Skeletal muscle satellite cell (primary cell): ENCODE results near the gene SARDH.
"Not testable (repeated sequence)": the region's sequence is repeated elsewhere in the genome, so short reads cannot be mapped to it uniquely, and the experiment has no call there.

Experiments used
- H3K27me3 ChIP-seq: 2 replicates; pipeline ENCODE4 v1.7.0; 2013; ENCODE audit warnings: low read length; ENCODE audit not compliant: control insufficient read depth, insufficient read depth
- H3K36me3 ChIP-seq: 2 replicates; pipeline ENCODE4 v1.7.0; 2013; ENCODE audit warnings: mild to moderate bottlenecking, control low read depth, low read length; ENCODE audit not compliant: insufficient read depth
- H3K4me1 ChIP-seq: 2 replicates; pipeline ENCODE4 v1.7.0; 2013; ENCODE audit warnings: low read length; ENCODE audit not compliant: control insufficient read depth, insufficient read depth
- H3K4me2 ChIP-seq: 2 replicates; pipeline ENCODE4 v1.7.0; 2013; ENCODE audit warnings: mild to moderate bottlenecking, low read length
- H3K4me3 ChIP-seq: 2 replicates; pipeline ENCODE4 v1.7.0; 2013; ENCODE audit warnings: low read length
- H3K9ac ChIP-seq: 2 replicates; pipeline ENCODE4 v1.7.0; 2013; ENCODE audit warnings: mild to moderate bottlenecking, low read depth, low read length, moderate library complexity
- H3K9me3 ChIP-seq: replicated peaks from 2 replicates; pipeline ENCODE4 v1.7.0; 2013; ENCODE audit warnings: mild to moderate bottlenecking, control low read depth, low read length

SARDH gene

DNA sequence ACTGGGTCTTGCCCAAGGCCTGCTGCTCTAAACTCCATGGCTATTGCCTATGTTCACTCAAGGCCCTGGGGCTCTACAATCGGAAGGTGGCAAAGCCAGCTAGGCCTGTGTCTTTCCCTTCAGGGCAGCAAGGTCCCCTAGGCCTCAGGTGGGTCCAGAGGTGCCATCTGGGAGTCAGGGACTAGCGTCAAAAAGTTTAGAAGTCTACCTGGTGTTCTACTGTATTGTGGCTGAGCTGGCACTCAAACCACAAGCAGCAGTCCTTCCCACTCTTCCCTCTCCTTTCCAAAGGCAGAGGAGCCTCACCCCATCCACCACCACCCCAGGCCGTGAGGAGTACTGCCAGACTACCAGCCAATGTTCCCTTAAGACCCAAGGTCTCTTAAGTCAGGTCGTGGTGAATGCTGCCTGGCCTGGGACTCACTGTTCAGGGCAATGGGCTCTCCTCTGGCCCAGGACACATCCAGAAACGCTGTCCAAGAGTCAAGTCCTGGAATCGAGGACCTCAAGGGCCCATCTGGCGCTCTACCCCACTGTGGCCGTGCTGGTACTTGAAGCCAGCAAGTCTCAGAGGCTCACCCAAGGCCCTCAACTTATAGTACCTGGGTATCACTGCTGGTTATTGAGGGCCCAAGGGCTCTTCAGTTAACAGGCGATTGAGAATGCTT is 13.0 kb upstream of the SARDH start:
- Histone ChIP-seq H3K4me2 (no peak overlapping the region), H3K4me3 (no peak overlapping the region), H3K9ac (no peak overlapping the region), H3K9me3 (no peaks in the 10 kb centered on the region), H3K27me3 (peaks cover 26% of the 10 kb centered on the region), H3K36me3 (no peaks in the 10 kb centered on the region), H3K4me1 (no peaks in the 10 kb centered on the region)

- Histone ChIP-seq H3K36me3 (no peaks in the 10 kb centered on the region), H3K4me3 (no peak overlapping the region), H3K9me3 (no peaks in the 10 kb centered on the region), H3K9ac (no peak overlapping the region), H3K27me3 (peaks cover 26% of the 10 kb centered on the region), H3K4me2 (no peak overlapping the region), H3K4me1 (no peaks in the 10 kb centered on the region)
Observed at GRCh38 chr9:133747309-133747708, 9.2 kb upstream of the SARDH start.

DNA sequence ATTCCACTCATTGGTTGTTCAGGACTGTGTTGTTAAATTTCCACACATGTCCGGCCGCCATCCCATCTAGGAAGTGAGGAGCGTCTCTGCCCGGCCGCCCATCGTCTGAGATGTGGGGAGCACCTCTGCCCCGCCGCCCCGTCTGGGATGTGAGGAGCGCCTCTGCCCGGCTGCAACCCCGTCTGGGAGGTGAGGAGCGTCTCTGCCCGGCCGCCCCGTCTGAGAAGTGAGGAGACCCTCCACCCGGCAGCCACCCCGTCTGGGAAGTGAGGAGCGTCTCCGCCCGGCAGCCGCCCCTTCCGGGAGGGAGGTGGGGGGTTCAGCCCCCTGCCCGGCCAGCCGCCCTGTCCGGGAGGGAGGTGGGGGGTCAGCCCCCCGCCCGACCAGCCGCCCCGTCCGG is 6.4 kb upstream of the SARDH start:
- not testable (repeated sequence) for H3K4me1 ChIP-seq, H3K4me3 ChIP-seq, H3K9ac ChIP-seq, H3K4me2 ChIP-seq, H3K27me3 ChIP-seq, H3K36me3 ChIP-seq, H3K9me3 ChIP-seq

- Histone ChIP-seq H3K4me2 (no peak overlapping the region), H3K9ac (no peak overlapping the region), H3K27me3 (peaks cover 3% of the 10 kb centered on the region), H3K4me3 (no peak overlapping the region), H3K36me3 (no peaks in the 10 kb centered on the region), H3K4me1 (peaks cover 6% of the 10 kb centered on the region), H3K9me3 (no peaks in the 10 kb centered on the region)
Observed at GRCh38 chr9:133742849-133743444, 4.8 kb upstream of the SARDH start.

DNA sequence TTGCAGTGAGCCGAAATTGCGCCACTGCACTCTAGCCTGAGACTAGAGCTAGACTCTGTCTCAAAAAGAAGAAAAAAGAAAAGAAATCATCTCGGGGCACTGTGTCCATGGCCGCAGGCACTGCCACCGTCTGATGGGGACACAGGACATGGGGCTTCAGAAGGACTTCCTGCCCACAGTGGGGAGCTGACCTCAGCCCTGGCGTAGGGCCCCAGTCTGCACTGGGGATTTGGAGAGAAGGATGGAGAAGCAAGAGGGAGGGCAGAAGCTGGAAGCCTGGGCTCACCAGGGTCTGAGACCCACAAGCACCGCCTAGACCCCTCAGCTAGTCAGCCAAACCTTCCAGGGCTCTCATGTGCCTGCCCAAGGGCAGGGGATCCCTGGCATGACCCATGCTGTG is 4.1 kb upstream of the SARDH start:
- Histone ChIP-seq H3K27me3 (peaks cover 3% of the 10 kb centered on the region), H3K4me3 (no peak overlapping the region), H3K4me1 (peaks cover 13% of the 10 kb centered on the region), H3K9ac (no peak overlapping the region), H3K9me3 (no peaks in the 10 kb centered on the region), H3K4me2 (no peak overlapping the region), H3K36me3 (no peaks in the 10 kb centered on the region)

- no peak overlapping the region for H3K9ac ChIP-seq
- H3K9me3 ChIP-seq: no peaks in the 10 kb centered on the region
- peaks cover 15% of the 10 kb centered on the region for H3K4me1 ChIP-seq
- no peaks in the 10 kb centered on the region for H3K36me3 ChIP-seq
- H3K27me3 ChIP-seq: no peaks in the 10 kb centered on the region
- no peak overlapping the region for H3K4me2 ChIP-seq
- H3K4me3 ChIP-seq: no peak overlapping the region
Observed at GRCh38 chr9:133741716-133742115, 3.6 kb upstream of the SARDH start.

GRCh38 chr9:133740911-133741310 is 2.8 kb upstream of the SARDH start:
- peaks cover 15% of the 10 kb centered on the region for H3K4me1 ChIP-seq
- no peaks in the 10 kb centered on the region for H3K36me3 ChIP-seq
- no peaks in the 10 kb centered on the region for H3K27me3 ChIP-seq
- H3K4me2 ChIP-seq: no peak overlapping the region
- H3K9ac ChIP-seq: no peak overlapping the region
- no peaks in the 10 kb centered on the region for H3K9me3 ChIP-seq
- H3K4me3 ChIP-seq: no peak overlapping the region

DNA sequence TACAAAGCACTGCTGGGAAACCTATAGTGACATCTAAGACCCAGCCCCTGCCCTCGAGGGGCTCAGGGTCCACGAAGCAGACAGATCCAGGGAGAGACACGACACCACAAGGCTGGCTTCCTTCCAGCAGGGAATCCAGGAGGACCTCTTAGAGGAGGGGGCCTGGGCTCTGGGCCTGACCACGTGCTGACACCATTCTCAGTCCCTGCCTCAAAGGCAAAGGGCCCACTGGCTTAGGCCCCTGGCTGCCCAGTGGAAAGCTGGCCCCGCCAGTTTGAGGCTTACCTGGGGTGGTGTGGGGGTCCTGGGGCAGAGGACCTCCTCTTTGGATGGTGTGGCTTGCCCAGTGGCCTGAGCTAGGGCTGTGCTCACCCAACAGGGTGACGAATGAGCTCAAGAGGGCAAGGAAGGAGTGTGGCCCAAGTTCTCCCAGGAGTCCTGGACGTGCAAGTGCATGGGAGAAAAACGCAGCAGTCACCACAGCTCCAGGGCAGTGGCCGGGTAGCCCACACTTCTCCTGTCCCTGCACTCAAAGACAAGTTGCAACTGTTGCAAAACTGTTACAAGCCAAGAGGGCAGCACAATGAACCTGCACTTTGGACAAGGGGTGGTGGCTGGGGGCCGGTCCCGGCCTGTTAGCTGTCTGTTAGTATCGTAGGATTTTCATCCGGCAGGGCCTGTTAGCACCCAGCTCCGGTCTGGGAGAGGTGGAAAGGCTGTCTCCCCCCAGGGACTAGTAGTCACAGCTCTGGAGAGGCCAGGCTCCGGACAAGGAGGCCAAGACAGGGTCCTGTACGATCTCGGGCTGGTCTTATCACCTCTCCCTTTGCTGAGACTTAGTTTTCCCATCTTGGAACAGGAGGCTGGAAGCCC is 1.5 kb upstream of the SARDH start:
- no peaks in the 10 kb centered on the region for H3K36me3 ChIP-seq
- H3K9me3 ChIP-seq: no peaks in the 10 kb centered on the region
- no peak overlapping the region for H3K4me3 ChIP-seq
- H3K9ac ChIP-seq: no peak overlapping the region
- no peak overlapping the region for H3K4me2 ChIP-seq
- H3K4me1 ChIP-seq: peaks cover 15% of the 10 kb centered on the region
- no peaks in the 10 kb centered on the region for H3K27me3 ChIP-seq

DNA sequence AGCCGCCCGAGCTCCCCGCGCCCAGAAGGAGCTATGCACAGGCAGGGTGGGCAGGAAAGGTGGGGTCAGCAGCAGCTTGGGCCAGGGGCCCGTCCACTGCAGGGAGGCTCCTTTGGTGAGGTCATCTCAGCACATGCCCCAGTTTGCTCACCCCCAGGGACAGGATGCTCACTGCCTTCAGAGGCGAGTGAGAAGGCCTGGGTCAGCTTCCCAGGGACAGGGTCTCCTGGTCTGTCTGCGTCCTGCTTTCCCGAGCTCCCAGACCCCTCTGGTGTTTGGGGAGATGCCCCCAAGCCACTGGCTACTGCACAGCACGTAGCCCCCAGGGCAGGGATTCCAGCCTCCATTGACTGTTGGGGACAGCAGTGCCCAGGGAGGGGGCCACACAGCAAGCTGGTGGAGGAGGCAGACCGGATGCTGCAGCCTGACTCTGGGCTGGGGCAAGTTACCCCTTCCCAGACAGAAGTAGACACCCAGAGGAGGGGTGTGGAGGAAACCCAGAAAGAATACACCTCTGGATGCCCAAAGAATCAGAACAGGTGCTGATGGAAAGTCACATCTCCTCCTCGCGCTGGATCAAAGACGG is 581 bp upstream of the SARDH start:
- peak overlapping the region; percentile 72 for H3K4me2 ChIP-seq
- H3K9me3 ChIP-seq: no peaks in the 10 kb centered on the region
- no peaks in the 10 kb centered on the region for H3K27me3 ChIP-seq
- no peaks in the 10 kb centered on the region for H3K36me3 ChIP-seq
- peak overlapping the region; percentile 24 for H3K9ac ChIP-seq
- peak overlapping the region; percentile 61 for H3K4me3 ChIP-seq
- H3K4me1 ChIP-seq: peaks cover 15% of the 10 kb centered on the region

GRCh38 chr9:133737071-133737773 is 930 bp downstream of the SARDH start:
- peak overlapping the region; percentile 61 for H3K4me3 ChIP-seq
- peak overlapping the region; percentile 72 for H3K4me2 ChIP-seq
- H3K36me3 ChIP-seq: no peaks in the 10 kb centered on the region
- peaks cover 15% of the 10 kb centered on the region for H3K4me1 ChIP-seq
- H3K27me3 ChIP-seq: no peaks in the 10 kb centered on the region
- H3K9me3 ChIP-seq: no peaks in the 10 kb centered on the region
- peak overlapping the region; percentile 24 for H3K9ac ChIP-seq

GRCh38 chr9:133735931-133736330 is 2.2 kb downstream of the SARDH start:
- no peak overlapping the region for H3K4me3 ChIP-seq
- H3K9me3 ChIP-seq: no peaks in the 10 kb centered on the region
- H3K4me2 ChIP-seq: no peak overlapping the region
- H3K4me1 ChIP-seq: peaks cover 15% of the 10 kb centered on the region
- H3K27me3 ChIP-seq: no peaks in the 10 kb centered on the region
- H3K9ac ChIP-seq: no peak overlapping the region
- H3K36me3 ChIP-seq: no peaks in the 10 kb centered on the region
